Smooth muscle cell (in vitro differentiated cells): Measurements from ENCODE around the gene KRTAP12-3. TPM values are rescaled to one million over a fixed set of nuclear protein-coding genes. Genes with fewer than 3 reads are reported as not detected.

Experiments used
- DNase-seq: peaks from one replicate; lab custom pipeline; 2025; ENCODE audit not compliant: unreplicated experiment; lab: John Stamatoyannopoulos, UW
- H2AFZ ChIP-seq: fragments of 200-600 bp; sonication (generic); 2 replicates; pipeline ENCODE4 v1.6.0; 2016; ENCODE audit warnings: antibody characterized with exemption, low read depth, mild to moderate bottlenecking
- H3F3A ChIP-seq: fragments of 200-600 bp; sonication (generic); 2 replicates; pipeline ENCODE4 v1.6.0; 2017; ENCODE audit warnings: antibody characterized with exemption, low read depth
- H3K27ac ChIP-seq: fragments of 200-600 bp; sonication (generic); 2 replicates; pipeline ENCODE4 v1.5.1; 2016; ENCODE audit warnings: low read depth, mild to moderate bottlenecking
- H3K27me3 ChIP-seq: fragments of 200-600 bp; sonication (generic); 2 replicates; pipeline ENCODE4 v1.6.1; 2016; ENCODE audit warnings: low read depth, mild to moderate bottlenecking
- H3K36me3 ChIP-seq: fragments of 200-600 bp; sonication (generic); 2 replicates; pipeline ENCODE4 v1.5.1; 2016; ENCODE audit warnings: low read depth
- H3K4me1 ChIP-seq: fragments of 200-600 bp; sonication (generic); 2 replicates; pipeline ENCODE4 v1.5.1; 2016; ENCODE audit warnings: low read depth
- H3K4me2 ChIP-seq: fragments of 200-600 bp; sonication (generic); 2 replicates; pipeline ENCODE4 v1.6.0; 2016; ENCODE audit warnings: mild to moderate bottlenecking
- H3K4me3 ChIP-seq: fragments of 200-600 bp; sonication (generic); 2 replicates; pipeline ENCODE4 v1.5.1; 2016; ENCODE audit warnings: mild to moderate bottlenecking
- H3K79me2 ChIP-seq: fragments of 200-600 bp; sonication (generic); 2 replicates; pipeline ENCODE4 v1.6.0; 2016; ENCODE audit warnings: low read depth, mild to moderate bottlenecking
- H3K9ac ChIP-seq: fragments of 200-600 bp; sonication (generic); 2 replicates; pipeline ENCODE4 v1.6.0; 2016; ENCODE audit warnings: low read depth
- H3K9me3 ChIP-seq: fragments of 200-600 bp; sonication (generic); replicated peaks from 2 replicates; pipeline ENCODE4 v1.5.1; 2016; ENCODE audit warnings: low read depth
- H4K20me1 ChIP-seq: fragments of 200-600 bp; sonication (generic); 2 replicates; pipeline ENCODE4 v1.6.0; 2016; ENCODE audit warnings: low read depth
- WGBS: methylation state at CpG from one replicate; pipeline ENCODE4 v1.1.7; 2016; ENCODE audit warnings: low lambda C conversion rate; 5-methylcytosine and 5-hydroxymethylcytosine counted together
- polyA plus RNA-seq: library from polyadenylated mRNA; unstranded; fragments of >200 nt; fragmentation: Nextera tagmentation; extraction: Ambion mirVana; gene quantifications from 2 replicates; pipeline ENCODE4 v1.2.1, GENCODE V29; 2016
- total RNA-seq: library from RNA; depleted of rRNA; stranded (reverse); fragments of >200 nt; gene quantifications from 2 replicates; pipeline ENCODE4 v1.2.3, GENCODE V29; 2014
- TF ChIP-seq, protein P1 (sequence below): fragments of 200-600 bp; sonication (generic); IDR thresholded peaks from 2 replicates; pipeline ENCODE4 v1.5.1; 2017; ENCODE audit warnings: borderline replicate concordance, mild to moderate bottlenecking, antibody characterized with exemption; ENCODE audit not compliant: insufficient read depth, poor library complexity, severe bottlenecking

The KRTAP12-3 gene
- total and polyA plus RNA-seq, 2 experiments from 2014 or later: not detected

GRCh38 chr21:44701541-44701940 is 43.8 kb downstream of the KRTAP12-3 start:
- no peak overlapping the region for H3K4me2 ChIP-seq
- H3K4me3 ChIP-seq: no peak overlapping the region
- no peak overlapping the region for H3K27ac ChIP-seq
- no peak overlapping the region for H2AFZ ChIP-seq
- H3F3A ChIP-seq: no peaks in the 10 kb centered on the region
- no peaks in the 10 kb centered on the region for H4K20me1 ChIP-seq
- DNase-seq: no peak
- WGBS: 64% methylated on average over 12 of the region's 12 CpGs
- H3K4me1 ChIP-seq: peaks cover 14% of the 10 kb centered on the region
- TF ChIP-seq, protein P1, sequence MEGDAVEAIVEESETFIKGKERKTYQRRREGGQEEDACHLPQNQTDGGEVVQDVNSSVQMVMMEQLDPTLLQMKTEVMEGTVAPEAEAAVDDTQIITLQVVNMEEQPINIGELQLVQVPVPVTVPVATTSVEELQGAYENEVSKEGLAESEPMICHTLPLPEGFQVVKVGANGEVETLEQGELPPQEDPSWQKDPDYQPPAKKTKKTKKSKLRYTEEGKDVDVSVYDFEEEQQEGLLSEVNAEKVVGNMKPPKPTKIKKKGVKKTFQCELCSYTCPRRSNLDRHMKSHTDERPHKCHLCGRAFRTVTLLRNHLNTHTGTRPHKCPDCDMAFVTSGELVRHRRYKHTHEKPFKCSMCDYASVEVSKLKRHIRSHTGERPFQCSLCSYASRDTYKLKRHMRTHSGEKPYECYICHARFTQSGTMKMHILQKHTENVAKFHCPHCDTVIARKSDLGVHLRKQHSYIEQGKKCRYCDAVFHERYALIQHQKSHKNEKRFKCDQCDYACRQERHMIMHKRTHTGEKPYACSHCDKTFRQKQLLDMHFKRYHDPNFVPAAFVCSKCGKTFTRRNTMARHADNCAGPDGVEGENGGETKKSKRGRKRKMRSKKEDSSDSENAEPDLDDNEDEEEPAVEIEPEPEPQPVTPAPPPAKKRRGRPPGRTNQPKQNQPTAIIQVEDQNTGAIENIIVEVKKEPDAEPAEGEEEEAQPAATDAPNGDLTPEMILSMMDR: no peak
- no peaks in the 10 kb centered on the region for H3K36me3 ChIP-seq
- no peaks in the 10 kb centered on the region for H3K9me3 ChIP-seq
- H3K79me2 ChIP-seq: no peaks in the 10 kb centered on the region
- peaks cover 35% of the 10 kb centered on the region for H3K27me3 ChIP-seq
- no peak overlapping the region for H3K9ac ChIP-seq

GRCh38 chr21:44702111-44702972 is 44.6 kb downstream of the KRTAP12-3 start:
- Histone ChIP-seq H3K4me2 (no peak overlapping the region), H3K79me2 (no peaks in the 10 kb centered on the region), H3K36me3 (no peaks in the 10 kb centered on the region), H3K9me3 (no peaks in the 10 kb centered on the region), H3K27me3 (peaks cover 43% of the 10 kb centered on the region), H4K20me1 (no peaks in the 10 kb centered on the region), H3F3A (no peaks in the 10 kb centered on the region), H3K9ac (no peak overlapping the region), H3K4me3 (no peak overlapping the region), H3K4me1 (peaks cover 16% of the 10 kb centered on the region), H2AFZ (no peak overlapping the region), H3K27ac (no peak overlapping the region)
- TF ChIP-seq, protein P1: no peak
- no peak for DNase-seq
- 89% methylated on average over 20 of the region's 22 CpGs for WGBS

GRCh38 chr21:44702973-44703730 is 45.4 kb downstream of the KRTAP12-3 start:
- H3K79me2 ChIP-seq: no peaks in the 10 kb centered on the region
- no peak overlapping the region for H2AFZ ChIP-seq
- TF ChIP-seq, protein P1: no peak
- no peak overlapping the region for H3K9ac ChIP-seq
- 71% methylated on average over 16 of the region's 16 CpGs for WGBS
- no peak overlapping the region for H3K27ac ChIP-seq
- H3K9me3 ChIP-seq: no peaks in the 10 kb centered on the region
- no peak overlapping the region for H3K4me3 ChIP-seq
- H4K20me1 ChIP-seq: no peaks in the 10 kb centered on the region
- no peak for DNase-seq
- H3K27me3 ChIP-seq: peaks cover 51% of the 10 kb centered on the region
- H3K4me1 ChIP-seq: peaks cover 10% of the 10 kb centered on the region
- H3F3A ChIP-seq: no peaks in the 10 kb centered on the region
- no peak overlapping the region for H3K4me2 ChIP-seq
- H3K36me3 ChIP-seq: no peaks in the 10 kb centered on the region
